GM23338 (cell line): Measurements from ENCODE around the gene SEMA6C. TPM values are rescaled to one million over a fixed set of nuclear protein-coding genes. Genes with fewer than 3 reads are reported as not detected.
"Not testable (repeated sequence)": the region's sequence is repeated elsewhere in the genome, so short reads cannot be mapped to it uniquely, and the experiment has no call there.

Experiments
- ATAC-seq: fragments of 200-7000 bp; cut with Tn5 transposase; 3 replicates; pipeline ENCODE4 v1.9.1; 2020
- DNase-seq: peaks from one replicate; pipeline ENCODE4 v3.0.0-alpha.2; 2015; ENCODE audit warnings: low spot score
- H2AFZ ChIP-seq: fragments of 200-600 bp; sonication (generic); 2 replicates; pipeline ENCODE4 v1.8.0; 2016; ENCODE audit warnings: antibody characterized with exemption, mild to moderate bottlenecking, moderate library complexity
- H3F3A ChIP-seq: fragments of 200-600 bp; sonication (generic); replicated peaks from 2 replicates; pipeline ENCODE4 v1.8.0; 2017; ENCODE audit warnings: antibody characterized with exemption, mixed run types, low read depth
- H3K27ac ChIP-seq: fragments of 200-600 bp; sonication (generic); 2 replicates; pipeline ENCODE4 v1.6.1; 2016; ENCODE audit warnings: low read depth
- H3K27me3 ChIP-seq: fragments of 200-600 bp; sonication (generic); 2 replicates; pipeline ENCODE4 v1.8.0; 2016; ENCODE audit warnings: mild to moderate bottlenecking, mixed run types, moderate library complexity; ENCODE audit not compliant: insufficient read depth
- H3K36me3 ChIP-seq: fragments of 200-600 bp; sonication (generic); 2 replicates; pipeline ENCODE4 v1.8.0; 2016; ENCODE audit warnings: mild to moderate bottlenecking; ENCODE audit not compliant: insufficient read depth
- H3K4me1 ChIP-seq: fragments of 200-600 bp; sonication (generic); 2 replicates; pipeline ENCODE4 v1.8.0; 2016; ENCODE audit warnings: mild to moderate bottlenecking, moderate library complexity; ENCODE audit not compliant: insufficient read depth
- H3K4me2 ChIP-seq: fragments of 200-600 bp; sonication (generic); 2 replicates; pipeline ENCODE4 v1.7.1; 2017; ENCODE audit warnings: mixed run types
- H3K4me3 ChIP-seq: fragments of 200-600 bp; sonication (generic); 2 replicates; pipeline ENCODE4 v1.6.1; 2016; ENCODE audit warnings: mixed run types
- H3K79me2 ChIP-seq: fragments of 200-600 bp; sonication (generic); replicated peaks from 2 replicates; pipeline ENCODE4 v1.8.0; 2017; ENCODE audit warnings: mild to moderate bottlenecking; ENCODE audit not compliant: insufficient read depth
- H3K9me2 ChIP-seq: fragments of 200-600 bp; sonication (generic); 2 replicates; pipeline ENCODE4 v1.8.0; 2017; ENCODE audit not compliant: insufficient read depth
- H4K20me1 ChIP-seq: fragments of 200-600 bp; sonication (generic); replicated peaks from 2 replicates; pipeline ENCODE4 v1.8.0; 2017; ENCODE audit warnings: mild to moderate bottlenecking; ENCODE audit not compliant: insufficient read depth
- H3K27ac Mint-ChIP-seq: 2 replicates; pipeline ENCODE4 v1.8.0; 2020; ENCODE audit warnings: inconsistent platforms, mild to moderate bottlenecking, moderate library complexity, mixed read lengths
- H3K27me3 Mint-ChIP-seq: 3 replicates; pipeline ENCODE4 v1.8.0; 2022; ENCODE audit warnings: low read depth, mild to moderate bottlenecking, moderate library complexity, mixed read lengths, inconsistent platforms; ENCODE audit not compliant: insufficient read depth, poor library complexity
- H3K36me3 Mint-ChIP-seq: 3 replicates; pipeline ENCODE4 v1.8.0; 2021; ENCODE audit warnings: low read depth, mild to moderate bottlenecking, inconsistent platforms, moderate library complexity, mixed read lengths
- H3K4me1 Mint-ChIP-seq: 3 replicates; pipeline ENCODE4 v1.8.0; 2020; ENCODE audit warnings: mild to moderate bottlenecking, inconsistent platforms, mixed read lengths
- H3K4me3 Mint-ChIP-seq: 3 replicates; pipeline ENCODE4 v1.8.0; 2021; ENCODE audit warnings: moderate library complexity, mild to moderate bottlenecking, inconsistent platforms, mixed read lengths
- H3K9me3 Mint-ChIP-seq: 3 replicates; pipeline ENCODE4 v1.8.0; 2020; ENCODE audit warnings: moderate library complexity, mild to moderate bottlenecking, inconsistent platforms, mixed read lengths
- CREB1 ChIP-seq: fragments of 250-450 bp; sonication (Bioruptor Pico); IDR thresholded peaks from 2 replicates; pipeline ENCODE4 v1.5.0; 2020; ENCODE audit warnings: low read depth, mild to moderate bottlenecking, moderate library complexity
- JUNB ChIP-seq: IDR thresholded peaks from one replicate; pipeline ENCODE4 v1.6.1; 2016; ENCODE audit warnings: antibody characterized with exemption; ENCODE audit not compliant: unreplicated experiment
- NANOG ChIP-seq: IDR thresholded peaks from 2 replicates; pipeline ENCODE4 v1.6.1; 2016; ENCODE audit warnings: antibody characterized with exemption, borderline replicate concordance
- POLR2AphosphoS5 ChIP-seq: IDR thresholded peaks from 2 replicates; pipeline ENCODE4 v1.6.1; 2016; ENCODE audit warnings: antibody characterized with exemption, low read depth
- polyA plus RNA-seq: library from polyadenylated mRNA; unstranded; fragments of >200 nt; fragmentation: Nextera tagmentation; extraction: Ambion mirVana; gene quantifications from 2 replicates; pipeline ENCODE4 v1.2.1, GENCODE V29; 2016
- total RNA-seq: library from RNA; depleted of rRNA; stranded (reverse); fragments of >200 nt; shearing (Covaris generic); gene quantifications from 2 replicates; pipeline ENCODE4 v1.2.3, GENCODE V29; 2014
- TF ChIP-seq, protein P1 (sequence below): IDR thresholded peaks from one replicate; pipeline ENCODE4 v1.6.1; 2018; ENCODE audit warnings: antibody characterized with exemption; ENCODE audit not compliant: unreplicated experiment
- TF ChIP-seq, protein P2 (sequence below): IDR thresholded peaks from 2 replicates; pipeline ENCODE4 v1.6.1; 2016; ENCODE audit warnings: antibody characterized with exemption

SEMA6C gene
- total and polyA plus RNA-seq, 2 experiments from 2014 or later: 6.2 to 12.3 TPM

- TF ChIP-seq JUNB: no peak
- TF ChIP-seq, protein P1, sequence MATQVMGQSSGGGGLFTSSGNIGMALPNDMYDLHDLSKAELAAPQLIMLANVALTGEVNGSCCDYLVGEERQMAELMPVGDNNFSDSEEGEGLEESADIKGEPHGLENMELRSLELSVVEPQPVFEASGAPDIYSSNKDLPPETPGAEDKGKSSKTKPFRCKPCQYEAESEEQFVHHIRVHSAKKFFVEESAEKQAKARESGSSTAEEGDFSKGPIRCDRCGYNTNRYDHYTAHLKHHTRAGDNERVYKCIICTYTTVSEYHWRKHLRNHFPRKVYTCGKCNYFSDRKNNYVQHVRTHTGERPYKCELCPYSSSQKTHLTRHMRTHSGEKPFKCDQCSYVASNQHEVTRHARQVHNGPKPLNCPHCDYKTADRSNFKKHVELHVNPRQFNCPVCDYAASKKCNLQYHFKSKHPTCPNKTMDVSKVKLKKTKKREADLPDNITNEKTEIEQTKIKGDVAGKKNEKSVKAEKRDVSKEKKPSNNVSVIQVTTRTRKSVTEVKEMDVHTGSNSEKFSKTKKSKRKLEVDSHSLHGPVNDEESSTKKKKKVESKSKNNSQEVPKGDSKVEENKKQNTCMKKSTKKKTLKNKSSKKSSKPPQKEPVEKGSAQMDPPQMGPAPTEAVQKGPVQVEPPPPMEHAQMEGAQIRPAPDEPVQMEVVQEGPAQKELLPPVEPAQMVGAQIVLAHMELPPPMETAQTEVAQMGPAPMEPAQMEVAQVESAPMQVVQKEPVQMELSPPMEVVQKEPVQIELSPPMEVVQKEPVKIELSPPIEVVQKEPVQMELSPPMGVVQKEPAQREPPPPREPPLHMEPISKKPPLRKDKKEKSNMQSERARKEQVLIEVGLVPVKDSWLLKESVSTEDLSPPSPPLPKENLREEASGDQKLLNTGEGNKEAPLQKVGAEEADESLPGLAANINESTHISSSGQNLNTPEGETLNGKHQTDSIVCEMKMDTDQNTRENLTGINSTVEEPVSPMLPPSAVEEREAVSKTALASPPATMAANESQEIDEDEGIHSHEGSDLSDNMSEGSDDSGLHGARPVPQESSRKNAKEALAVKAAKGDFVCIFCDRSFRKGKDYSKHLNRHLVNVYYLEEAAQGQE: peak; percentile 30
- no peak for TF ChIP-seq NANOG
- TF ChIP-seq POLR2AphosphoS5: peak; percentile 87
- peak; percentile 27; the same call in 1 of the 2 replicates for TF ChIP-seq CREB1
- TF ChIP-seq, protein P2, sequence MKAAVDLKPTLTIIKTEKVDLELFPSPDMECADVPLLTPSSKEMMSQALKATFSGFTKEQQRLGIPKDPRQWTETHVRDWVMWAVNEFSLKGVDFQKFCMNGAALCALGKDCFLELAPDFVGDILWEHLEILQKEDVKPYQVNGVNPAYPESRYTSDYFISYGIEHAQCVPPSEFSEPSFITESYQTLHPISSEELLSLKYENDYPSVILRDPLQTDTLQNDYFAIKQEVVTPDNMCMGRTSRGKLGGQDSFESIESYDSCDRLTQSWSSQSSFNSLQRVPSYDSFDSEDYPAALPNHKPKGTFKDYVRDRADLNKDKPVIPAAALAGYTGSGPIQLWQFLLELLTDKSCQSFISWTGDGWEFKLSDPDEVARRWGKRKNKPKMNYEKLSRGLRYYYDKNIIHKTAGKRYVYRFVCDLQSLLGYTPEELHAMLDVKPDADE: peak; percentile 93
- H3K79me2 ChIP-seq: peaks cover 39% of the 10 kb centered on the region
- Mint-ChIP-seq H3K4me3 (peak within 1 kb of the TSS; percentile 99), H3K27ac (peak within 1 kb of the TSS; percentile 99), H3K4me1 (peaks cover 9% of the 10 kb centered on the region; the same call in 2 of the 3 replicates), H3K36me3 (peaks cover 12% of the 10 kb centered on the region), H3K9me3 (no peaks in the 10 kb centered on the region), H3K27me3 (peaks cover 6% of the 10 kb centered on the region)
- peak; percentile 96 for DNase-seq
- ATAC-seq: peak; percentile 95
- no peaks in the 10 kb centered on the region for H3K9me2 ChIP-seq
- peak within 1 kb of the TSS; percentile 94 for H3K27ac ChIP-seq
- no peaks in the 10 kb centered on the region; the same call in 1 of the 2 replicates for H4K20me1 ChIP-seq
- H3K27me3 ChIP-seq: no peaks in the 10 kb centered on the region
- peaks cover 3% of the 10 kb centered on the region; the same call in 1 of the 2 replicates for H3K4me1 ChIP-seq
- 0 out of 2 replicates have a peak, but pooled peaks cover 9% of the 10 kb centered on the region for H3F3A ChIP-seq
- H3K36me3 ChIP-seq: peaks cover 11% of the 10 kb centered on the region
- peak within 1 kb of the TSS; percentile 74 for H3K4me3 ChIP-seq
- H3K4me2 ChIP-seq: peak within 1 kb of the TSS; percentile 87
- peak within 1 kb of the TSS; percentile 88 for H2AFZ ChIP-seq
Observed at GRCh38 chr1:151189637-151190445, 43.4 kb upstream of the SEMA6C start, which contains the start of gene VPS72. Gene VPS72, minus strand, starts transcription at chr1:151190197. Its CDS starts 76 bp downstream, at chr1:151190121.

GRCh38 chr1:151188667-151189066 lies 42.2 kb upstream of the SEMA6C start:
- not testable (repeated sequence) for DNase-seq, H3K27ac ChIP-seq, H3K9me3 Mint-ChIP-seq, H3K4me1 Mint-ChIP-seq, H2AFZ ChIP-seq, H3K27me3 Mint-ChIP-seq, H3K4me1 ChIP-seq, H3K9me2 ChIP-seq, H3K27ac Mint-ChIP-seq, ATAC-seq, H4K20me1 ChIP-seq, H3F3A ChIP-seq, H3K27me3 ChIP-seq
- Histone ChIP-seq H3K36me3 (peaks cover 22% of the 10 kb centered on the region), H3K4me3 (peak overlapping the region; percentile 74), H3K79me2 (peaks cover 39% of the 10 kb centered on the region), H3K4me2 (peak overlapping the region; percentile 87)
- Mint-ChIP-seq H3K4me3 (peak overlapping the region; percentile 99), H3K36me3 (peaks cover 24% of the 10 kb centered on the region)
